ENCODE data around the gene IFT88.
A peak's percentile ranks its signal among the peaks of the same experiment; 100 is the strongest.

IFT88 gene

DNA sequence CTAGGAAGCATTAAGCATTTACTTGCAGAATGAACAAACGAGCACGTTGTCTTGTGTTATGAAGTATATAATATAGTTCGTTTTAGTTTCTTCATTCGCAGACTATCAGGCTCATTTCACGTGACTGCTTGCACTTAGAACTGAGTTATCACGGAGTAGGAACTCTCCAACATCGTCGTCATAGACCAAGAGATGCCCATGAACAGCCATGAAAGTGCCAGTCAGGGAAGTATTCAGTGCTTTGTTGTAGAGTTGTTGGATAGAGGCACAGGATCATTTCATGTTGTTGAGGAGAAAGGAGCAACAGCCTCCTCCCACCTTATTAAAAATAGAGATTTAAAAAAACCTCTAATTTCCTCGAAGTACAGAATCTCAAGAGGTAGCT lies 135.6 kb downstream of the IFT88 start:
- Histone ChIP-seq H3K36me3 (replicated peaks; ENCODE audit: insufficient read depth, low read length) (no peaks in the 10 kb centered on the region), H3K79me2 (ENCODE audit: low read length) (no peaks in the 10 kb centered on the region), H3K4me3 (ENCODE audit: low read length) (peak overlapping the region; percentile 73), H4K20me1 (ENCODE audit: insufficient read depth, low read length) (no peaks in the 10 kb centered on the region), H3K9me3 (replicated peaks; ENCODE audit: insufficient read depth, low read length) (no peaks in the 10 kb centered on the region), H3K4me2 (ENCODE audit: low read depth, low read length) (peak overlapping the region; percentile 84), H3K27ac (ENCODE audit: low read length) (peak overlapping the region; percentile 56; the same call in 1 of the 2 replicates), H3K27me3 (replicated peaks; ENCODE audit: insufficient read depth, low read length) (no peaks in the 10 kb centered on the region), H3K4me1 (ENCODE audit: low read length) (no peaks in the 10 kb centered on the region), H3K9me2 (replicated peaks; ENCODE audit: insufficient read depth, low read length) (no peaks in the 10 kb centered on the region), H2AFZ (ENCODE audit: low read length) (peak overlapping the region; percentile 61), H3K9ac (ENCODE audit: low read length) (peak overlapping the region; percentile 74), H3F3A (ENCODE audit: insufficient read depth, low read length) (0 out of 2 replicates have a peak, but pooled peaks cover 2% of the 10 kb centered on the region)
- DNase-seq: peak; percentile 19
- no peak for TF ChIP-seq EZH2 (optimal IDR thresholded peaks at IDR 0.05; ENCODE audit: low read depth, low read length)
- TF ChIP-seq EZH2phosphoT487 (IDR thresholded peaks at IDR 0.05; ENCODE audit: low read length): no peak
- no peak for TF ChIP-seq CTCF (IDR thresholded peaks at IDR 0.05; ENCODE audit: low read length)

- Histone ChIP-seq H3K36me3 (replicated peaks; ENCODE audit: insufficient read depth, low read length) (no peaks in the 10 kb centered on the region), H3K9me3 (replicated peaks; ENCODE audit: insufficient read depth, low read length) (no peaks in the 10 kb centered on the region), H3K27me3 (replicated peaks; ENCODE audit: insufficient read depth, low read length) (no peaks in the 10 kb centered on the region), H3K4me2 (ENCODE audit: low read depth, low read length) (peak within 1 kb of the TSS; percentile 84), H2AFZ (ENCODE audit: low read length) (peak within 1 kb of the TSS; percentile 61), H3K9ac (ENCODE audit: low read length) (peak within 1 kb of the TSS; percentile 74), H4K20me1 (ENCODE audit: insufficient read depth, low read length) (no peaks in the 10 kb centered on the region), H3K79me2 (ENCODE audit: low read length) (no peaks in the 10 kb centered on the region), H3K27ac (ENCODE audit: low read length) (peak within 1 kb of the TSS; percentile 56; the same call in 1 of the 2 replicates), H3K9me2 (replicated peaks; ENCODE audit: insufficient read depth, low read length) (no peaks in the 10 kb centered on the region), H3F3A (ENCODE audit: insufficient read depth, low read length) (0 out of 2 replicates have a peak, but pooled peaks cover 2% of the 10 kb centered on the region), H3K4me3 (ENCODE audit: low read length) (peak within 1 kb of the TSS; percentile 73), H3K4me1 (ENCODE audit: low read length) (no peaks in the 10 kb centered on the region)
- DNase-seq: peak; percentile 32
- no peak for TF ChIP-seq EZH2phosphoT487 (IDR thresholded peaks at IDR 0.05; ENCODE audit: low read length)
- TF ChIP-seq CTCF (IDR thresholded peaks at IDR 0.05; ENCODE audit: low read length): no peak
- no peak for TF ChIP-seq EZH2 (optimal IDR thresholded peaks at IDR 0.05; ENCODE audit: low read depth, low read length)
Observed at GRCh38 chr13:20702915-20703779, 136.2 kb downstream of the IFT88 start, which contains the start of gene IL17D. Gene IL17D (plus strand): TSS chr13:20703699. CDS start chr13:20704002, 303 bp downstream.

- Histone ChIP-seq H3K36me3 (replicated peaks; ENCODE audit: insufficient read depth, low read length) (no peaks in the 10 kb centered on the region), H3K4me3 (ENCODE audit: low read length) (no peak overlapping the region), H3K9me3 (replicated peaks; ENCODE audit: insufficient read depth, low read length) (no peaks in the 10 kb centered on the region), H3K4me1 (ENCODE audit: low read length) (no peaks in the 10 kb centered on the region), H3K27me3 (replicated peaks; ENCODE audit: insufficient read depth, low read length) (no peaks in the 10 kb centered on the region), H3F3A (ENCODE audit: insufficient read depth, low read length) (0 out of 2 replicates have a peak, but pooled peaks cover 2% of the 10 kb centered on the region), H3K79me2 (ENCODE audit: low read length) (no peaks in the 10 kb centered on the region), H2AFZ (ENCODE audit: low read length) (no peak overlapping the region), H3K9ac (ENCODE audit: low read length) (no peak overlapping the region), H3K9me2 (replicated peaks; ENCODE audit: insufficient read depth, low read length) (no peaks in the 10 kb centered on the region), H3K4me2 (ENCODE audit: low read depth, low read length) (no peak overlapping the region), H4K20me1 (ENCODE audit: insufficient read depth, low read length) (no peaks in the 10 kb centered on the region), H3K27ac (ENCODE audit: low read length) (no peak overlapping the region)
- DNase-seq: peak; percentile 87
- TF ChIP-seq EZH2phosphoT487 (IDR thresholded peaks at IDR 0.05; ENCODE audit: low read length): no peak
- peak; percentile 24; the same call in 1 of the 2 replicates for TF ChIP-seq CTCF (IDR thresholded peaks at IDR 0.05; ENCODE audit: low read length)
- TF ChIP-seq EZH2 (optimal IDR thresholded peaks at IDR 0.05; ENCODE audit: low read depth, low read length): no peak
Observed at GRCh38 chr13:20703780-20704458, 137.0 kb downstream of the IFT88 start.

Measured in MM.1S (cell line).